OCI-LY7 (cell line): Measurements from ENCODE around the gene RUSC1. TPM values are rescaled to one million over a fixed set of nuclear protein-coding genes. Genes with fewer than 3 reads are reported as not detected.

ENCODE experiments used
- BruUV-seq: library from RNA; stranded (reverse); fragments of 400-500 nt; replicated peaks from 2 replicates; lab custom pipeline; 2021; lab: Mats Ljungman, UMichigan
- CTCF ChIA-PET: fragments of 300-600 bp; sonication (Branson Sonifier 250); formaldehyde crosslinking; loops from one replicate; lab custom pipeline; 2022; ENCODE audit warnings: antibody characterized with exemption; ENCODE audit not compliant: unreplicated experiment; lab: Charles Lee
- POLR2A ChIA-PET: fragments of 300-600 bp; sonication (Branson Sonifier 250); formaldehyde crosslinking; loops from one replicate; lab custom pipeline; 2022; ENCODE audit warnings: antibody characterized with exemption; lab: Charles Lee
- DNase-seq: peaks from one replicate; pipeline ENCODE4 v3.0.0-alpha.2; 2015; ENCODE audit warnings: low spot score
- H2AFZ ChIP-seq: fragments of 200-600 bp; sonication (generic), shearing (Covaris generic); 2 replicates; pipeline ENCODE4 v1.6.1; 2014; ENCODE audit warnings: mild to moderate bottlenecking, antibody characterized with exemption, low read length, moderate library complexity
- H3K27ac ChIP-seq: fragments of 200-600 bp; sonication (generic); 2 replicates; pipeline ENCODE4 v1.5.1; 2014; ENCODE audit warnings: mixed run types, low read depth, mild to moderate bottlenecking, moderate library complexity, low read length, inconsistent platforms; ENCODE audit not compliant: poor library complexity, severe bottlenecking
- H3K36me3 ChIP-seq: fragments of 200-600 bp; sonication (generic); 2 replicates; pipeline ENCODE4 v1.6.1; 2014; ENCODE audit warnings: mild to moderate bottlenecking, antibody characterized with exemption, low read length, moderate library complexity, mixed read lengths; ENCODE audit not compliant: insufficient read depth
- H3K4me1 ChIP-seq: fragments of 200-600 bp; sonication (generic); 2 replicates; pipeline ENCODE4 v1.5.1; 2014; ENCODE audit warnings: mild to moderate bottlenecking, low read length; ENCODE audit not compliant: insufficient read depth, poor library complexity, severe bottlenecking
- H3K4me2 ChIP-seq: fragments of 200-600 bp; sonication (generic); 2 replicates; pipeline ENCODE4 v1.6.1; 2014; ENCODE audit warnings: mild to moderate bottlenecking, low read length
- H3K4me3 ChIP-seq: fragments of 200-600 bp; sonication (generic); 2 replicates; pipeline ENCODE4 v1.5.1; 2014; ENCODE audit warnings: mild to moderate bottlenecking, low read depth, low read length; ENCODE audit not compliant: poor library complexity, severe bottlenecking
- H3K79me2 ChIP-seq: fragments of 200-600 bp; sonication (generic); 2 replicates; pipeline ENCODE4 v1.6.1; 2016; ENCODE audit warnings: low read depth, mild to moderate bottlenecking, low read length, moderate library complexity, mixed read lengths; ENCODE audit not compliant: insufficient read depth
- H3K9me2 ChIP-seq: fragments of 200-600 bp; sonication (generic); 2 replicates; pipeline ENCODE4 v1.6.1; 2016; ENCODE audit warnings: mild to moderate bottlenecking, low read length, mixed read lengths; ENCODE audit not compliant: insufficient read depth
- H3K9me3 ChIP-seq: fragments of 200-600 bp; sonication (generic); 2 replicates; pipeline ENCODE4 v1.6.1; 2014; ENCODE audit warnings: mild to moderate bottlenecking, mixed run types, low read length, mixed read lengths
- H4K20me1 ChIP-seq: fragments of 200-600 bp; sonication (generic); 2 replicates; pipeline ENCODE4 v1.6.1; 2014; ENCODE audit warnings: mild to moderate bottlenecking, antibody characterized with exemption, low read length, moderate library complexity, mixed read lengths; ENCODE audit not compliant: insufficient read depth
- EZH2phosphoT487 ChIP-seq: fragments of 200-600 bp; sonication (generic); IDR thresholded peaks from 2 replicates; pipeline ENCODE4 v1.6.1; 2018; ENCODE audit warnings: low read depth, borderline replicate concordance, mild to moderate bottlenecking, mixed run types, antibody characterized with exemption, low read length, moderate library complexity, mixed read lengths
- intact Hi-C: fragments of 100-400 bp; cut with micrococcal nuclease; formaldehyde crosslinking; loops from one replicate; pipeline ENCODE4 v1.10.0; 2022; ENCODE audit not compliant: unreplicated experiment
- total RNA-seq, 2 experiments: library from RNA; depleted of rRNA in 1 of 2; stranded (reverse); fragments of >200 nt in 1 of 2; shearing (Covaris generic) in 1 of 2; gene quantifications; 2 replicates each; pipeline ENCODE4 v1.2.3, GENCODE V29; 2014 to 2022
- TF ChIP-seq, protein P1 (sequence below): fragments of 200-600 bp; sonication (generic); conservative IDR thresholded peaks from 2 replicates; pipeline ENCODE4 v1.5.1; 2014; ENCODE audit warnings: mild to moderate bottlenecking, antibody characterized with exemption, low read length, moderate library complexity, mixed read lengths

The RUSC1 gene
- total RNA-seq, 2 experiments from 2014 or later = 15.1 to 25.6 TPM

DNA sequence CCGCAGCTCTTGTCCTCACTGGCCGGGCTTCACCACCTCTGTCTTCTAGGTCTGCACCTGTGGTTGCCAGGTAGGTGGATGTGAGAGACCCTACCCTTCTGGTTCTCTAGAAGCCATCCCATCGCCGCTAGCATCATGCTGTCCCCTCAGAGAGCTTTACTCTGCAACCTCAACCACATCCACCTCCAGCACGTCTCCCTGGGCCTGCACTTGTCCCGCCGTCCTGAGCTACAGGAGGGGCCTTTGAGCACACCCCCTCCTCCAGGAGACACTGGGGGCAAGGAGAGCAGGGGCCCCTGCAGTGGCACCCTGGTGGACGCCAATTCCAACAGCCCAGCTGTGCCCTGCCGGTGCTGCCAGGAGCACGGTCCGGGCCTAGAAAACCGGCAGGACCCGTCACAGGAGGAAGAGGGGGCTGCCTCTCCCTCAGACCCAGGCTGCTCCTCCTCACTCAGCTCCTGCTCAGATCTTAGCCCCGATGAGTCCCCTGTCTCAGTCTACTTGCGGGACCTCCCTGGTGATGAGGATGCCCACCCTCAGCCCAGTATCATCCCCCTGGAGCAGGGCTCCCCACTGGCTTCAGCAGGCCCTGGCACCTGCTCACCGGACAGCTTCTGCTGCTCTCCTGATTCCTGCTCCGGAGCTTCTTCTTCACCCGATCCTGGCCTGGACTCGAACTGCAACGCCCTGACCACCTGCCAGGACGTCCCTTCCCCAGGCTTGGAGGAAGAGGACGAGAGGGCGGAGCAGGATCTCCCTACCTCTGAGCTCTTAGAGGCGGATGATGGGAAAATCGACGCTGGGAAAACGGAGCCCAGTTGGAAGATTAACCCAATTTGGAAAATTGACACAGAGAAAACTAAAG, 1.2 kb downstream of the RUSC1 start:
- CTCF ChIA-PET = no interaction called here
- BruUV-seq = no TSS peak

GRCh38 chr1:155322571-155322952, 1.9 kb downstream of the RUSC1 start:
- POLR2A ChIA-PET = interaction anchor here (1.0 kb wide), 1 partner anchor 46 kb away, joined by 4 read pairs; the partner anchor contains the start of gene HCN3
- Histone ChIP-seq H2AFZ (no peak overlapping the region), H3K9me2 (no peaks in the 10 kb centered on the region), H3K4me3 (peak overlapping the region; percentile 78), H4K20me1 (no peaks in the 10 kb centered on the region; the same call in 1 of the 2 replicates), H3K36me3 (peaks cover 39% of the 10 kb centered on the region), H3K4me2 (peak overlapping the region; percentile 96), H3K27ac (no peak overlapping the region), H3K9me3 (no peaks in the 10 kb centered on the region), H3K4me1 (peaks cover 27% of the 10 kb centered on the region), H3K79me2 (no peaks in the 10 kb centered on the region)
- intact Hi-C loops = loop anchor here (5.0 kb wide), 1 partner anchor 145 kb away; no protein-coding TSS in a partner anchor
- no TSS peak for BruUV-seq
- TF ChIP-seq, protein P1, sequence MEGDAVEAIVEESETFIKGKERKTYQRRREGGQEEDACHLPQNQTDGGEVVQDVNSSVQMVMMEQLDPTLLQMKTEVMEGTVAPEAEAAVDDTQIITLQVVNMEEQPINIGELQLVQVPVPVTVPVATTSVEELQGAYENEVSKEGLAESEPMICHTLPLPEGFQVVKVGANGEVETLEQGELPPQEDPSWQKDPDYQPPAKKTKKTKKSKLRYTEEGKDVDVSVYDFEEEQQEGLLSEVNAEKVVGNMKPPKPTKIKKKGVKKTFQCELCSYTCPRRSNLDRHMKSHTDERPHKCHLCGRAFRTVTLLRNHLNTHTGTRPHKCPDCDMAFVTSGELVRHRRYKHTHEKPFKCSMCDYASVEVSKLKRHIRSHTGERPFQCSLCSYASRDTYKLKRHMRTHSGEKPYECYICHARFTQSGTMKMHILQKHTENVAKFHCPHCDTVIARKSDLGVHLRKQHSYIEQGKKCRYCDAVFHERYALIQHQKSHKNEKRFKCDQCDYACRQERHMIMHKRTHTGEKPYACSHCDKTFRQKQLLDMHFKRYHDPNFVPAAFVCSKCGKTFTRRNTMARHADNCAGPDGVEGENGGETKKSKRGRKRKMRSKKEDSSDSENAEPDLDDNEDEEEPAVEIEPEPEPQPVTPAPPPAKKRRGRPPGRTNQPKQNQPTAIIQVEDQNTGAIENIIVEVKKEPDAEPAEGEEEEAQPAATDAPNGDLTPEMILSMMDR = no peak
- no peak for TF ChIP-seq EZH2phosphoT487
- CTCF ChIA-PET = no interaction called here
- peak; percentile 33 for DNase-seq

More for the DNA sequence above, 1.2 kb downstream of the RUSC1 start:
- Histone ChIP-seq H3K4me2 (peak overlapping the region; percentile 96), H2AFZ (no peak overlapping the region), H4K20me1 (no peaks in the 10 kb centered on the region; the same call in 1 of the 2 replicates), H3K27ac (no peak overlapping the region), H3K4me1 (peaks cover 27% of the 10 kb centered on the region), H3K36me3 (peaks cover 45% of the 10 kb centered on the region), H3K9me2 (no peaks in the 10 kb centered on the region), H3K4me3 (peak overlapping the region; percentile 78), H3K79me2 (no peaks in the 10 kb centered on the region), H3K9me3 (no peaks in the 10 kb centered on the region)
- DNase-seq = no peak
- intact Hi-C loops = loop anchor here (5.0 kb wide), 1 partner anchor 145 kb away; no protein-coding TSS in a partner anchor
- TF ChIP-seq, protein P1 = no peak
- no peak for TF ChIP-seq EZH2phosphoT487
- POLR2A ChIA-PET = interaction anchor here (0.5 to 1.0 kb wide), 3 partner anchors 45 to 279 kb away, joined by 3 to 5 read pairs (median 4); partner anchors contain the start of gene HCN3
